ENCODE measurements around the gene GIMAP5. TPM values are rescaled to one million over a fixed set of nuclear protein-coding genes. Genes with fewer than 3 reads are reported as not detected.

Gene GIMAP5
- total RNA-seq, 1 donor from 2014 or later, result 3.7 TPM

DNA sequence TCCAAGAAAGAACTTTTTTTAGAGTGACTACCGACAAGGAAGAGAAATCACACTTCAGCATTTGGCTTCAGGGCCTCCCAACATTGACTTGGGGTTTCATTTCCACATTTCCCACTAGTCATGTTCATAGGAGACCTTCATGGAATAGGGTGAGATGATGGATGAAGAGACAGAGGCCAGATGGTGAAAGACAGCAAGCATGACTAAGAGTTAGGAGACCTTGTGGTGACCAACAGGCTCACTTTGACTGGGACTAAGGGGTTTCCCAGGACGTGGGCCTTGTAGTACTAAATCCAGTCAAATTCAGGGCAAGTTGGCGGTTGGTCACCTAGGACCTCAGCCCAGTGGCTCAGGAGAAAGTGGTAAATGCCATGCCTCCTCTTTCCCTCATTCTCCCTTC lies 3.0 kb upstream of the GIMAP5 start:
- DNase-seq (ENCODE audit: low spot score) (no peak), ATAC-seq (no peak)

DNA sequence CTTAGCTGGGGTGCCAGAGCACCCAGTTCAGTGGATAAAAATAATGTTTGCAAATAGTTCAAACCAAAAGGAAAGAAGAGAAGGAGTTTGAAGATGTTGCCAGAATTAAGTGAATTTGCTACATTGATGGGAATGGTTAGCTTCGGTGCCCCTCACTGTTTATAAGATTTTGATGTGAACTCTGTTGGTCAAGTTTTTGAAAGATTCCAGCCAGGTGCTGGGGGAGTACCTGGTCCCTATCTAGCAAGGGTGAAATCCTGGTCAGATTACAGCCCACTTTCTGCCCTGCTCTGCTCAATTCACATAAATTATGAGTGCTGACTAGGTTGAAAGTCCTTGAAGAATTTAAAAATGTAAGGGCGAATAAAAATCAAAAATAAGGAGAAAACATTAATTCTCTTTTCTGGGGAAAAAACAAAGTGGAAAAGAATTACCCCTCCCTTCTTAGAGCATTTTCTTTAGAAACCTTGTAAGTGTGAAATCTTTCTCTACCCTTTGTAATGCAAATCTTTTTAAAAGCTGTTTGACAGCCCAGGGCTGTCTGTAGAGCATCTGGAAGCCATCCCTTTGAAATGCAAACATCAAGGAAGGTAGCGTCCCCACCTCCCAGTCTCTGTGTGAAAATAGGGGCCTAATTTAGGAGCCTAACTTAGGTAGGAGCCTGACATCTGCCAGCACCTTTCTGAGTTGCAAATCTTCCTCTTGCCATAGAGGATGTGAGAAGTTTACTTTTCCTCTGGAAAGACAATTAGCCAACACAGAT lies 1.4 kb upstream of the GIMAP5 start:
- DNase-seq (ENCODE audit: low spot score) (no peak), ATAC-seq (no peak)

GRCh38 chr7:150736864-150737263 lies 354 bp upstream of the GIMAP5 start:
- ATAC-seq, result no peak

GRCh38 chr7:150738092-150738491 lies 874 bp downstream of the GIMAP5 start:
- DNase-seq (ENCODE audit: low spot score) (no peak), ATAC-seq (no peak)

More at GRCh38 chr7:150736864-150737263, 354 bp upstream of the GIMAP5 start:
- DNase-seq (ENCODE audit: low spot score), result no peak

- DNase-seq (ENCODE audit: low spot score) (no peak), ATAC-seq (peak; percentile 34)
Observed at GRCh38 chr7:150738591-150739001, 1.4 kb downstream of the GIMAP5 start.

GRCh38 chr7:150739033-150739432 lies 1.8 kb downstream of the GIMAP5 start:
- ATAC-seq (peak; percentile 89), DNase-seq (ENCODE audit: low spot score) (no peak)

- DNase-seq (ENCODE audit: low spot score), result no peak
- no peak for ATAC-seq
Observed at GRCh38 chr7:150740053-150740452, 2.8 kb downstream of the GIMAP5 start.

GRCh38 chr7:150742286-150742968 lies 5.2 kb downstream of the GIMAP5 start:
- DNase-seq (ENCODE audit: low spot score), result no peak
- no peak for ATAC-seq

DNA sequence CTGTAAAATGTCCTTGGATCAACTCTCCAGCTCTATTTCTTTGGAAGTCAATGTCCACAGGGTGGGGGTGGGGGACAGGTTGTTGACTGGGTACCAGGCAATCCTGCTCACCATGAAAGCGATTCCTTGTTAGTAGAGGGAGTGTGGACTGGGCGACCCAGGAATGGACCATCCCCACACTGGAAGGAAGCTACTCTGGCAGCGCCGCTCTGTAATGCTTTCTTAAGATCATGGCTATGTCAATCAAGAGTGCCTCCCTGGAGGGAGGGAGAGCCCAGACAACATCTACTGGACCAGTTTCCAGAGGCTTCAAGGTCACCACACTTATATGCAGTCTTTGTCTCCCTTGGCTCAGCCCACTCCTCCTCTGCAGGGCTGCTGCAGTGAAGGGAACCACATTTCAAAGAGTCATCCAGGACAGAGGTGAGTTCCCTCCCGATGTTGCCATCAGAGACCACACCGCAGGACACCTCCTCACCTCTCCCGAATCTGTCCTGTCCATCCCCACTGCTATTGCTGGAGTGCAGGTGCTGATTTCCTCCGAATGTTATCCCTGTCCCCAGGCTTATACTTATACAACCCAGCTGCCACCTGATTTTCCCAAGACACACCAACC lies 6.9 kb downstream of the GIMAP5 start:
- ATAC-seq (no peak), DNase-seq (ENCODE audit: low spot score) (no peak)

GRCh38 chr7:150745086-150745485 lies 7.9 kb downstream of the GIMAP5 start:
- DNase-seq (ENCODE audit: low spot score) (no peak), ATAC-seq (no peak)

DNA sequence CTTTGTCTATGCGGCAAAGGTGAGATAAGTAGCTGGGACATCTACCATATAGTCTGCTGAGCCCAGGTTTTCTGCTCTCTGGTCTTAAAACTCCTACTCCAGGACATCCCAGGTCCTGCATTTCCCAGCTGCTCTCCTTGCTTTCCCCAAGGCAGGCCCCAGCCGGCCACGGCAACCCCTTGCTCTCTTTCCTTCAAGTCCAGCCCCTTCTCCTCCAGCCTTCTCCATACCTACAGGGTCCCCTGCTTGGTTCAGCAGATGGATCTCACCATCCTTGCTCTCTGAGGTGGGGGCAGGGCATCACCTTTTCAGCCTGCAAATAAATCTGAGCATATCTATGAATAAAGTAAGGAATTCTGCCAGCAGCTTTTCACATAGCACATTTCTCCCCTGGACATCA lies 8.7 kb downstream of the GIMAP5 start:
- ATAC-seq, result no peak

GRCh38 chr7:150746921-150747320 lies 9.7 kb downstream of the GIMAP5 start:
- no peak for ATAC-seq
- no peak for DNase-seq (ENCODE audit: low spot score)

More for the DNA sequence above, 8.7 kb downstream of the GIMAP5 start:
- no peak for DNase-seq (ENCODE audit: low spot score)

DNA sequence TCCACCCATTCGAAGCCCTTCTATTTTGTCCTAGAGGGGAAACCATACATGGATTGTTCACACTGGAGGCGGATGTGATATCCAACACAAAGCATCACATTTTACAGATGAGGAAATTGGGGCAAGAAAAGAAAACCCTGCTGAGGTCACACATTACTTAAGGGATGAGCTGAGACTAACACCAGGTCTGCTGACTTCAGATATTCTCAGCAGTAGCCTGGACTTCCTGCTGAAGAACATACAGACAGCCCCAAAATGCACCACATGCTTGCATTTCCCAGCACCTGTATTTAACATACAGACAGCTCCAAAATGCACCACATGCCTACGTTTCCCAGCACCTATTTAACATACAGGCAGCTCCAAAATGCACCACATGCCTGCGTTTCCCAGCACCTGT lies 11.2 kb downstream of the GIMAP5 start:
- ATAC-seq (no peak), DNase-seq (ENCODE audit: low spot score) (no peak)

- DNase-seq (ENCODE audit: low spot score), result no peak
- ATAC-seq, result peak; percentile 65
Observed at GRCh38 chr7:150751702-150752101, 14.5 kb downstream of the GIMAP5 start.

GRCh38 chr7:150753239-150753638 lies 16.0 kb downstream of the GIMAP5 start:
- ATAC-seq (no peak), DNase-seq (ENCODE audit: low spot score) (no peak)

DNA sequence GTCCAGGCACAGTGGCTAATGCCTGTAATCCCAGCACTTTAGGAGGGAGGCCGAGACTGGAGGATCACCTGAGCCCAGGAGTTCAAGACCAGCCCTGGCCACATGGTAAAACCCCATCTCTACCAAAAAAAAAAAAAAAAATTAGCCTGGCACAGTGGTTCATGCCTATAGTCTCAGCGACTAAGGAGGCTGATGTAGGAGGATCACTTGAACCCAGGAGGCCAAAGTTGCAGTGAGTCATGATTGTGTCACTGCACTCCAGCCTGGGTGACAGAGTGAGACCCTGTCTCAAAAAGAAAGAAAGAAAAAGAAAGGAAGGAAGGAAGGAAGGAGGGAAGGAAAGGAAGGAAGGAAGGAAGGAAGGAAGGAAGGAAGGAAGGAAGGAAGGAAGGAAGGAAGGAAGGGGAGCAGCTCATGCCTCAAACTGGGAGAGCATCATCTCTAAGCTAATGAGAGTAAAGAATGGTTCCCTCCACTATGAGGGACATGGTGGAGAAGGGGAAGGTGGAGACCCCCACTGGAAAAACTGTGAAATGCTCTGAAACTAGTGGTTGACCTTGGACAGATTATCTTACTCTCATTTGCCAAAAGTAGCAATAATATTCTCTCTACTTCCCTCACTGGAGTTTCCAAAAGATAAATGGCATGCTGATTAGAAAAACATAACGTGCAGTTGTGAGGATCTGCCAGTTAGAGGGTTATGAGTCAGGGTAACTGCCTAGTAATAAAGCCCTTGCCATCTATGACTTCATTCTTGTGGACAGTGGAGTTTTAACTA lies 16.8 kb downstream of the GIMAP5 start:
- DNase-seq (ENCODE audit: low spot score) (no peak), ATAC-seq (peak; percentile 46)

DNA sequence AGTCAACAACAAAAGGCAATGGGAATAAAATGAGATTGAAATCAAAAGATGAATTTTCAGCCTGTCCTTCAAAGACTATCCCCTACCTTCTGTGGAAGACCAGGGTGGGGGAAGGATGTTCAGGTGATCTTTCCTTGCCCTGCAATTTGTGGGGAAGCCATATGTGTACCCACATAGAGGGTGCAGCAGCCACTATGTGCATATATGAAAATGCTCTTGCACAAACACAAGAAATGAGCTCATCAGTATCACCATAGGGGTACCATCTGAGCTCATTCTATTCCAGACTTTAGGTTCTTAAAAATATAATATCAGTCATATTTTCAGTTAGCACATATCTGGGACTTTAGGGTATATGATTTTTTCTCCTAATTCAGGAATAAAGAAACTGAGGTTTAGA lies 17.7 kb downstream of the GIMAP5 start:
- DNase-seq (ENCODE audit: low spot score) (no peak), ATAC-seq (no peak)

- ATAC-seq, result peak; percentile 16
- no peak for DNase-seq (ENCODE audit: low spot score)
Observed at GRCh38 chr7:150755473-150756099, 18.4 kb downstream of the GIMAP5 start.

DNA sequence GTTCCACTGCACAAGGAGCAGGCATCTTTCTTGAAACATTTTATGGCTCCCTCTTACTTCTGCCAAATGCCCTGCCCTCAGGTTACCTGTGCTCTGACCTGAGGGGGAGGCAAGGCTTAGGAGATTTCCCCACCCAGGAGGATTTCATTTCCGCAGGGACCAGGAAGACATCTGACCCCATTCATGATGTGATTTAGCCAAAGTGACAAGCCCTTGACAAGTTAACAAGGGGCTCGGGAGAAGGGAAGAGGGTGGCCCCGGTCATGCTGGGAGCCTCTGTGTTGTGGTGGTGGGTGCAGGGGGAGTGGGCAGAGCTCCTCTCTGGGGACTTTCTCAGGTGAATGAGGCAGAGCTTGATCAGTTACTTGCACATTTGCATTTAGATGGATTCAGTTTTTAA lies 18.9 kb downstream of the GIMAP5 start:
- no peak for ATAC-seq
- DNase-seq (ENCODE audit: low spot score), result no peak

DNA sequence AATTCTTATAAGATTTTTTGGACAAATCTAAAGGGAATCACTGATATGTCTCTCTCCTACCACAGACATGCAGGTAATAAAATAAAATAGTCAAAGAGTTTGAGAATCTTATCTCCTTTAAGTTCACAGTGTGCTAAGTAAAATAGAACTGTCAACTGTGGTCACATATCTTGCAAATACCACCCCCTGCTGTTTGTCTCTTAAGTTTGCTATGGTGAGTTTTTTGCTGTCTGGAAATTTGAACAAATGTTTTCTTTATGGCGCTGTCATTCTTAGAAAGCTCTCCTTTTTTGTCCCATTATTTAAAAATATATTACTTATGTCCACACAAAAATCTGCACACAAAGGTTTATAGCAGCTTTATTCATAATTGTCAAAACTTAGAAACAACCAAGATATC lies 19.6 kb downstream of the GIMAP5 start:
- peak; percentile 86 for ATAC-seq
- no peak for DNase-seq (ENCODE audit: low spot score)

GRCh38 chr7:150759479-150759878 lies 22.3 kb downstream of the GIMAP5 start:
- no peak for ATAC-seq
- DNase-seq (ENCODE audit: low spot score), result no peak

Measured in left lobe of liver (tissue), 2 donors.